DMS53 (cell line): ENCODE measurements around the gene CDK6.
A peak's percentile ranks its signal among the peaks of the same experiment; 100 is the strongest.

ENCODE experiments used
- DNase-seq: peaks from one replicate; lab custom pipeline; 2025; lab: John Stamatoyannopoulos, UW

CDK6 gene

DNA sequence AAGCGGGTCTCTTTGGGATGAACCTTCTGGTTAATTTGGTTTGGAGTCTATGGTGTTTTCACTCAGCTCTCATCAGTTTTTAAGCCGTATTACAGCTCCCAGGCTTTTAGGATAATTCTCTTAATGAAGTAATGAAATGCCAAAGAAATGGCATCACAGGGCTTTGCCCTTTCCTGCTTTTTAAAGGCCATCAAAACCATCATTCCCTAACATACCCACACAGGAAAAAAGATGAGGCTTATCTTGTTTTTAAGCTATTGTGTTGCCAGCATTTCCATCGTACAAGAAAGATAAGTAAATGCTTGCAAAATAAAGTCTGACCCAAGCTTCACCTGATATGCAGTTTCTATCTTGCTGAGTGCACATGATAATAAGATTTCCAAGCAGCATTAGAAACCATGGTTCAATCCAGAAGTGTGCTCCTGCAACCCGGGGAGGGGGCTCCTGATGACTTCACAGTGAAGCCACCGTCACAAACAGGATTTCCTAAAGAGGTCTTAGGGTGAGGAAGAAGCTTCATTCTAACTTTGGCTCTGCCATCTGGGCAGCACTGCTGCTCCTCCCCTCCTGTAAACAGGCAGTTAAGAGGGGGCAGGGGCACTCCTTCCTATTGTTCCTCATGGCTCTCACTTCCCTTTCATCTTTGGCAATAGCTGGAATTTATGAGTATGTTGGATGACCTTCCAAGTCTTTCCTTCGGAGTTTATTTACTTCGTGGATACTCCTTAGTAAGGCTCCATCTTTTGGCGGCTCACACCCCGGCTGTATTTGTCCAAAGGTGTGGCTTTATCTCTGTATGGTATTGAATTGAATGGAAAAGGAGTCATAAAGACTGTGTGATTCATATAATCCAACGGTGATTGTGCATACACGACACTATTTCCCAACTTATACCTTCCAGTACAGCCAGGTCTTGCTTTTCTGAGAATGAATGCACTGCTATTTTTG is 191.0 kb downstream of the CDK6 start:
- peak; percentile 56 for DNase-seq

- DNase-seq: no peak
Measured at GRCh38 chr7:92644406-92645113, 191.8 kb downstream of the CDK6 start.

DNA sequence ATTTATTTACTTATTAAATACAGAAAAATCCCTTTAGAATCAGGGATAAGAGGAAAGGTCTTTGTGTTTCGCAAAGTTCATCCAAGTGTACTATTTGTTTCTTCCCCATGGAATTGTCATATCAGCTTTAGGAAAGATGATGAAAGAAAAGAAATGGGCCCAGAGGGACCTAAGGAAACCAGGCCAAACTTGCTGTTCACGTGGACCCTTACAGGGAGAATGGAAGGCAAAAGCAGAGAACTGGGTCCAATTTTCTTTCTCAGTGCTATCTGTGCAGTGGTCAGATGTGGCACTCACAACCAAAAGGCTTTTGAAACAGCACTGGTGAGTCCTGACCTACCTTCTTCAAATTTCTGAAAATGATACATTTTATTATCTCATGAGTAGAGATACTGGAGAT is 192.6 kb downstream of the CDK6 start:
- DNase-seq: no peak

DNA sequence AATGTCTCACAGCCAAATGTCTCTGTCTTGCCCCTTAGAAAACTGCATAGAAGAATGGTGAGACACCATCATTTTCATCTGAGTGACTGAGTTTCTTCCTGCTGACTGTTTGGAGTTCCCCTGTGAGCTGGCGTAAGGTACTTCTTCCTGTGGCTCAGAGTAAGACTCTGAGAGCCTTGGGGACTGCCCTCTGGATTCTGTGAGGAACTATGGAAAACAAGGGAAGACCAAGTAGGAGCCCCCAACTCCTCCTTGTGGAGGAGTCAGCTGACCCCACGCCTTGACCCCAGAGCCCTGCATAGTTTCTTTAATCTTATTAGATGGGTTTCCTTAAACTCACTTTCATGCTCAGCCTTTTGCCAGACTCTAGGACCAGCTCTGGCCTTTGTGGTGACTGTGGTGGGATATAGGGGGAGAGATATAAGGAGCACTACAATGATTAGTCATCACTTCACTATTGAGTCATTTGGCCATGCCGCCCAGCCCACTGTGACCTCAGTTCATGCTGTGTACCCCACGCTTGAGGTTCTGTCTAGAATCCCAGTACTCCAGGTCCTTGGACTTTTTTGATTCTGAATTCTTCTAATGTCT is 194.4 kb downstream of the CDK6 start:
- no peak for DNase-seq

- no peak for DNase-seq
Measured at GRCh38 chr7:92639966-92640365, 196.4 kb downstream of the CDK6 start.

DNA sequence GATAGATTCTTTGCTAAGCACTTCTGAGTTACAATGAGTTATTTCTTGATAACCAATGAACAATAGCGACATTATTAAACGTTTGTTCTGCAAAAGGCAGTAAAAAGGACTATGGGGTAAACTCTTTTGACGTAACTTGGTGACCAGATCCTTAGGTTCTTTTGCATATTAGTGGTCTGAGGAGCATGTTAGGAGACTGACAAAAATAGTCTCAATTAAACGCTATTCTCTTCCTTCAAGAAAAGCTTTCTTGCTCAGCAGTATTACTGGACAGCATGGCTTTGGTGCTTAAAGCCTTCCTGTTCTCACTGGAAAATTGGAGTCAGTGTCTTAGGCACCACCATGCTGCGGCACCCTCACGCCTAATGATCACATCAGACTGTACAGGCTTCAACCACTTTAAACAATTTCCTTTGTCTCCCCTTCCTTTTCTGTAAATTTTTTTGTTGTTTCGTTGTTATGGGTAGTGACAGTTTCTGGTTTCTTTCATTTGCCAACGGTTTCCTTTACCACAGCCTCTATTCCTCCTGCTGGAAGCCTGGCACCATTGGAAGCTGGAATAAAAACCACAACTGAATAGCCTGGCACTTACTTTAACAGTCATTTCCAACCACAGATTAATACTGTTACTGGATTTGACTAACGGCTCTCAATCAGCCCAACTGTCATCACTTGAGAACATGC is 197.0 kb downstream of the CDK6 start:
- DNase-seq: no peak

DNA sequence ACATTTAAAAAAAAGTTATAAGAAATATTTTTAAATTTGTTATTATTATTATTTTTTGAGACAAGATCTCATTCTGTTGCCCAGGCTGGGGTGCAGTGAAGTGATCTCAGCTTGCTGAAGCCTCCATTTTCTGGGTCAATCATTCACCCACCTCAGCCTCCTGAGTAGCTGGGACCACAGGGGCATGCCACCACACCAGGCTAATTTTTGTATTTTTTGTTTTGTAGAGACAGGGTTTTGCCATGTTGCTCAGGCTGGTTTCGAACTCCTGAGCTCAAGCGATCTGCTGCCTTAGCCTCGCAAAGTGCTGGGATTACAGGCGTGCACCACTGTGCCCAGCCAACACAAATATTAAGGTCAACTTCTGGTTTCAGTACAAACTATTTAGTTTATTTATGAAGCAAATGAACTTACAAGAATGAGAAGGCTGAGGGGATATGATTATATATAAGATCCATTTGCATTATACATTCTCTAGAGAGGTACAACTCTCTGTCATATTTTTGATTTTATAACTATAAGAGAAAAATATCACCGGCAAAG is 200.3 kb downstream of the CDK6 start:
- peak; percentile 22 for DNase-seq

DNA sequence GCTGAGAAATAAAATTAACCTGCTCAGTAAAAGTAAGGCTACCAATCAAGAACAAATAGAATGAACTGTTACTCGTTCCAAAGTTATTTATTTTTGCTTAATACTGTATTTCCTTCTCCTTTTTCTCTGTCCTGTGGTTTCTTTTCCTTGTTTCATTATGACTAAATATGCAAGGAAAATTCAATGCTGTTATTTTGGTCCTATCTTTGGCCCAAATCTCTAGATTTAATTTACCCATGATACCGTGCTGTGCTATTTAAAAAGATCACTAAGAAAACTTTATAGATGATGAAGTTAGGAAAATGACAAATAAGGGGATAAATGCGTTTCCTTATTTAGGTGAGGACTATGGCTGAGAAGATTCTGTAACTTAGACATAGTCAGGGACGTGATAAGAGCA is 200.8 kb downstream of the CDK6 start:
- peak; percentile 23 for DNase-seq

DNA sequence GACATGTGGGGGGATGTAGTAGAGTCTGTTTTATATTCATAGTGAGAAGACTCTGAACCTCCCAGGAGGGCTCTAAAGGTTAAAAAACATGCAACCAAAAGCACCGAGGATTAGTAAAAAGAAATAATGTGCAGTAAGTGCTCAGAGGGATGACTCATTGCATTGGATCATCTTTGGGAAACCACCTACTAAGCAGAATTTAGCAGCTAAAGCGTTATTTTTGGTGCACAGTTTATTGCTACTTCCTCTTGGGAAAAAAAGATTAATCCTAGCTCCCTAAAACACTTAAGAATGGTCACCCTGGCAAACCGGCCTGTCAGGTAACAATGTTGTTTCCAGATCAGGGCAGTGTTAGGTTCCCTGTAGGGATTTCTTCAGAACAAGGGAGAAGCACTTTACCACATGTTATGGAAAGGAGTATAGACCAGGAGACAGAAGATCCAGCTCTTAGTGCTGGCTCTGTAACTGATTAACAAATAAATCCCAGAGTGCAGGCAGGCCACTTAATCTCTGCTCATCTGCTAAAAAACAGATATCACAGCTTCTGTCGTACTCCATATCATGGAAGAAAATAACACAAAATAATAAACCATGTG is 201.4 kb downstream of the CDK6 start:
- peak; percentile 88 for DNase-seq

- DNase-seq: peak; percentile 19
Measured at GRCh38 chr7:92634205-92634604, 202.2 kb downstream of the CDK6 start.

- peak; percentile 95 for DNase-seq
Measured at GRCh38 chr7:92633211-92633906, 203.0 kb downstream of the CDK6 start.

DNA sequence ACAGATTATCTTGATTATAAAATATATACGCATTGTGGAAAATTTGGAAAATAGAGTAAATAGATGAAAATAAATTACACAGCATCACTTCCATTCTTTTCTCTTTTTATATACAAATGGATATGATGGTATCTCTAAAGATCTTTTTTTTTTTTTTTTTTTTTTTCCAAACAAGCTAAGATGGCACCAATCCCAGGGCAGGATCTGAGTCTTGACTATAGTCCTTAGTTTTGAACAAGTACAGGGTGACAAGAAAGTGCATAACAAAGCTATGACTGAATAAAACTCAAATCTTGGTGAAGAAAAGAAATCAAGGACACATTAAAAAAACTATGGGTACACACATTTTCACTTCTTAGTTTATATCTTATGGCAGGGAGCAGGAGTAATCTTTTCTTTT is 203.6 kb downstream of the CDK6 start:
- DNase-seq: no peak

DNA sequence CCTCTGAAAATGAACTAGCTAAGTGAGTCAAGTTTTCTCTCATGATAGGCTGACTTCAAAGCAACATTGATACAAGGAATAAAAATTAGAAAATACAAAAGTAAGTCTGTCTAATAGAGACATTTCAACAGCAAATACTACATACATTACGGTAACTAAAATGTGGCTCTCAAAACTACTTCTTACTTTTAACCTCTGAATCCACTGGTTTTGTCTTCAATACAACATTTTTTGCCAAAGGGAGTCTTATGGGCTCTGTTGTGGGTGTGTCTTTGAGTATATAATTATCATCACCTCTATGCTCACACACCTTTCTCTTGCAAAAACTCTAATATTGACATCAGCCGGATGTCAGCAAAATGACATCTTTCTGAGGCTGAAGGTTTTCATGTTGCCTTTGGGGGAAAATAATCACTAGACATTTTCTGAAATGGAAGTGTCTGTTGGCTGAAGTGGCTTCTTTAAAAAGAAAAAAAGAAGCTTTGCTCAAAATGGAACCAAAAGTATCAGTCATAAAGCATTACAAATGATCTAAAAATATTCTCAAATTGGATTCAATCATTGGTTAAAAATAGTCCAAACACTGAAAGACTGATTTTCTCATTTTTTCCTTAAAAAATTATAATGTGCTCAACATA is 204.4 kb downstream of the CDK6 start:
- no peak for DNase-seq

DNA sequence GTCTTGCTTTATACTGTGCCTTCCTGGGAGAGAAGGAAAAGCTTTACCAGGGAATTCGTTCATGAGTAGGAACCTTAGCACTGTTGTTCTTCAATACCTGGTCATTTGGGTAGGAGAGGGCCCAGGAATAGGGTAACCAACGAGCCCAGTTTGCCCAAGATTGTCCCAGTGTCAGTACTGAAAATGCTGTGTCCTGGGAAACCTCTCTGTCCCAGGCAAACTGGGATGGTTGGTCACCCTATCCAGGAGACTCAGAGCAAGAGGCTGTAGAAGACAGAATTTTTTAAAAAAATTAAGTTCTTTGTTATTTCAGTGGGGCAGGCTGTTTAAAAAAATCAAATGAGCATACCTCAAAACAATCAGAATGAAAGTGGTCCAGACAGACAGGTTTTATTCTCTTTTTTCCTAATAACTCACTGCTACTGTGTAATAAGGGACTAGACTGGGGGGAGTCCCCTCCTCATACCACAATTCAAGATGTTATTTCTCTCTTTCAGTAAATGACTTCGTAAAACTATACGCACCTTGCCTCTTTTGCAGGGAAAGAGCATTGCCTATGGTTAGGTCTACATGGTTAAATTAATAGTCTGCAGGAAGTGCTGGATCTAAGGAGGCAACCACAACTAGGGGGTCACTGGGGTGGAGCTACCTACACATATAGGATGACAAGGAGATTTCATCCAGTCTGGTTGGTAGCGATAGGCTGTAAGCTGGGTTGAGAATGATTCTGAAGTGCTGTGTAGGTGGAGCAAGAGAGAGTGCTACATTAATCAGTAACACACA is 205.1 kb downstream of the CDK6 start:
- DNase-seq: no peak

GRCh38 chr7:92629779-92630178 is 206.6 kb downstream of the CDK6 start:
- DNase-seq: no peak

- DNase-seq: no peak
Measured at GRCh38 chr7:92627956-92628355, 208.4 kb downstream of the CDK6 start.

DNA sequence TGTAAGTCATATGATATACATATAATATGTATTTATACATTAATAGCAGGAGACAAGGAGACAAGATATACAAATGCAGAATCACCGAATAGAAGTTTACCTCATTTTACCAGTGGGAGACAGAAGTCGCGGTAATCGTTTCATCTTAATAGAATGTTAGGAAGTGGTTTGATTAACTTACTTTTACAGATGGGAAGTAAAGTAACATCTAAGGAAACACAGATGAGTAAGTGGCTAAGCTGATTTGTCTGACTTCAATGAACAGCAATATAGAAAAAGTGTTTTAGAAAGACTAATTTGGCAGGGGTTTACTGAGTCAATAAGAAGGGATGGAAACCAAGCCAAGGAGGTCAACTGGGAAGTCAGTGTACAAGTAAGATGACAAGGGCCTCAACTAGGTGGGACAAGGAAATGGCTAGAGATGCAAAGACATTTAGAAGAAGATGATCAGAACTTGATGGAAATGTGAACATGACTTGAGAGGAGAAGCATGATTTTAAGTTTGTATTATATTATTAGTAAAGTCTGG is 210.0 kb downstream of the CDK6 start:
- no peak for DNase-seq

GRCh38 chr7:92625617-92626016 is 210.8 kb downstream of the CDK6 start:
- DNase-seq: no peak

- DNase-seq: no peak
Measured at GRCh38 chr7:92624298-92624996, 211.9 kb downstream of the CDK6 start.
